H9 (cell line): ENCODE results near the gene FGF3. TPM values are rescaled to one million over a fixed set of nuclear protein-coding genes. Genes with fewer than 3 reads are reported as not detected.

Experiments
- DNase-seq: peaks from one replicate; pipeline ENCODE4 v3.0.0-alpha.2; 2017
- H2AFZ ChIP-seq: one replicate; pipeline ENCODE4 v1.6.1; 2013; ENCODE audit warnings: mild to moderate bottlenecking, low read length, control low read depth, moderate library complexity
- H2AK5ac ChIP-seq: 2 replicates; pipeline ENCODE4 v1.6.1; 2013; ENCODE audit warnings: low read length, control low read depth, mixed read lengths; ENCODE audit not compliant: insufficient read length
- H2BK120ac ChIP-seq: one replicate; pipeline ENCODE4 v1.6.1; 2013; ENCODE audit warnings: low read depth, mild to moderate bottlenecking, low read length, control low read depth, inconsistent platforms; ENCODE audit not compliant: poor library complexity, severe bottlenecking
- H2BK12ac ChIP-seq: 2 replicates; pipeline ENCODE4 v1.6.1; 2013; ENCODE audit warnings: low read length, control low read depth, mixed read lengths, low read depth; ENCODE audit not compliant: insufficient read length
- H2BK15ac ChIP-seq: 2 replicates; pipeline ENCODE4 v1.6.1; 2013; ENCODE audit warnings: low read depth, low read length, control low read depth
- H2BK20ac ChIP-seq: one replicate; pipeline ENCODE4 v1.6.1; 2013; ENCODE audit warnings: low read depth, mild to moderate bottlenecking, low read length, control low read depth, inconsistent platforms; ENCODE audit not compliant: poor library complexity, severe bottlenecking
- H2BK5ac ChIP-seq: 2 replicates; pipeline ENCODE4 v1.6.1; 2013; ENCODE audit warnings: low read length, control low read depth, mixed read lengths; ENCODE audit not compliant: insufficient read length
- H3K14ac ChIP-seq: 2 replicates; pipeline ENCODE4 v1.6.1; 2013; ENCODE audit warnings: low read length, control low read depth; ENCODE audit not compliant: insufficient read depth
- H3K18ac ChIP-seq: 2 replicates; pipeline ENCODE4 v1.6.1; 2013; ENCODE audit warnings: low read depth, mild to moderate bottlenecking, mixed read lengths, low read length, control low read depth; ENCODE audit not compliant: insufficient read length
- H3K23ac ChIP-seq: 2 replicates; pipeline ENCODE4 v1.6.1; 2013; ENCODE audit warnings: low read length, control low read depth, mixed read lengths, low read depth; ENCODE audit not compliant: insufficient read length
- H3K23me2 ChIP-seq: 2 replicates; pipeline ENCODE4 v1.6.1; 2013; ENCODE audit warnings: low read depth, mild to moderate bottlenecking, mixed read lengths, low read length, control low read depth; ENCODE audit not compliant: insufficient read length, poor library complexity, severe bottlenecking
- H3K27ac ChIP-seq: 2 replicates; pipeline ENCODE4 v1.5.1; 2013; ENCODE audit warnings: low read length, control low read depth, mixed read lengths, low read depth; ENCODE audit not compliant: insufficient read length
- H3K27me3 ChIP-seq: 2 replicates; pipeline ENCODE4 v1.6.1; 2013; ENCODE audit warnings: low read length, control low read depth, inconsistent platforms; ENCODE audit not compliant: insufficient read depth
- H3K4ac ChIP-seq: 2 replicates; pipeline ENCODE4 v1.6.1; 2013; ENCODE audit warnings: low read depth, mild to moderate bottlenecking, control low read depth, inconsistent platforms, low read length, moderate library complexity
- H3K4me1 ChIP-seq: 2 replicates; pipeline ENCODE4 v1.6.1; 2013; ENCODE audit warnings: low read length, control low read depth, inconsistent platforms; ENCODE audit not compliant: insufficient read depth
- H3K4me2 ChIP-seq: 2 replicates; pipeline ENCODE4 v1.6.1; 2013; ENCODE audit warnings: low read length, control low read depth, mixed read lengths; ENCODE audit not compliant: insufficient read length, insufficient read depth
- H3K56ac ChIP-seq: 2 replicates; pipeline ENCODE4 v1.6.1; 2013; ENCODE audit warnings: low read depth, mild to moderate bottlenecking, mixed read lengths, low read length, control low read depth; ENCODE audit not compliant: insufficient read length
- H3K79me1 ChIP-seq: 2 replicates; pipeline ENCODE4 v1.6.1; 2013; ENCODE audit warnings: low read depth, mild to moderate bottlenecking, moderate library complexity, low read length, control low read depth, inconsistent platforms; ENCODE audit not compliant: insufficient read depth, poor library complexity, severe bottlenecking
- H3K79me2 ChIP-seq: 2 replicates; pipeline ENCODE4 v1.6.1; 2013; ENCODE audit warnings: low read length, control low read depth, inconsistent platforms; ENCODE audit not compliant: insufficient read depth
- H3K9ac ChIP-seq: 2 replicates; pipeline ENCODE4 v1.6.1; 2013; ENCODE audit warnings: low read length, control low read depth, mixed read lengths; ENCODE audit not compliant: insufficient read length; ENCODE audit errors: extremely low read depth
- H3K9me3 ChIP-seq: one replicate; pipeline ENCODE4 v1.6.1; 2013; ENCODE audit warnings: low read depth, low read length, inconsistent platforms; ENCODE audit not compliant: control insufficient read depth
- H3T11ph ChIP-seq: one replicate; pipeline ENCODE4 v1.6.1; 2013; ENCODE audit warnings: mild to moderate bottlenecking, low read length, control low read depth, inconsistent platforms
- H4K20me1 ChIP-seq: one replicate; pipeline ENCODE4 v1.6.1; 2013; ENCODE audit not compliant: control insufficient read depth, insufficient read length, insufficient read depth
- H4K5ac ChIP-seq: 2 replicates; pipeline ENCODE4 v1.6.1; 2013; ENCODE audit warnings: low read depth, mild to moderate bottlenecking, mixed read lengths, low read length, control low read depth; ENCODE audit not compliant: insufficient read length
- H4K8ac ChIP-seq: replicated peaks from 2 replicates; pipeline ENCODE4 v1.6.1; 2013; ENCODE audit warnings: low read length, control low read depth, mixed read lengths, low read depth; ENCODE audit not compliant: insufficient read length
- H4K91ac ChIP-seq: 2 replicates; pipeline ENCODE4 v1.6.1; 2013; ENCODE audit warnings: low read depth, mild to moderate bottlenecking, moderate library complexity, mixed read lengths, low read length, control low read depth; ENCODE audit not compliant: insufficient read length
- H3K27ac Mint-ChIP-seq, 3 experiments: 2 replicates in 2 of 3; 3 replicates in 1 of 3; pipeline ENCODE4 v1.8.0; 2020 to 2021; ENCODE audit warnings: mixed read lengths in 3 of 3, mild to moderate bottlenecking in 1 of 3, moderate library complexity in 1 of 3
- H3K27me3 Mint-ChIP-seq: 2 replicates; pipeline ENCODE4 v1.8.0; 2021; ENCODE audit warnings: low read depth, mild to moderate bottlenecking, moderate library complexity, mixed read lengths
- H3K36me3 Mint-ChIP-seq, 3 experiments: 2 replicates in 2 of 3; 3 replicates in 1 of 3; pipeline ENCODE4 v1.8.0; 2020 to 2021; ENCODE audit warnings: low read depth in 3 of 3, mixed read lengths in 3 of 3; ENCODE audit not compliant: insufficient read depth in 1 of 3
- H3K4me1 Mint-ChIP-seq, 2 experiments: 2 replicates each; pipeline ENCODE4 v1.8.0; 2020; ENCODE audit warnings: mixed read lengths in 2 of 2
- H3K4me3 Mint-ChIP-seq, 2 experiments: 2 replicates in 1 of 2; 3 replicates in 1 of 2; pipeline ENCODE4 v1.8.0; 2020 to 2021; ENCODE audit warnings: mild to moderate bottlenecking in 2 of 2, mixed read lengths in 2 of 2, moderate library complexity in 1 of 2
- H3K9me3 Mint-ChIP-seq, 2 experiments: 2 replicates in 1 of 2; 3 replicates in 1 of 2; pipeline ENCODE4 v1.8.0; 2020; ENCODE audit warnings: mild to moderate bottlenecking in 2 of 2, mixed read lengths in 2 of 2, moderate library complexity in 1 of 2
- WGBS: extraction: QIAGEN DNeasy Blood & Tissue Kit; methylation state at CpG from one replicate; pipeline ENCODE4 v1.1.7; 2013; ENCODE audit warnings: missing lambda C conversion rate, low lambda C conversion rate, mixed read lengths; ENCODE audit not compliant: insufficient read length; ENCODE audit errors: extremely low coverage; 5-methylcytosine and 5-hydroxymethylcytosine counted together
- total RNA-seq: library from RNA; stranded (reverse); gene quantifications from 2 replicates; pipeline ENCODE4 v1.2.1, GENCODE V29; 2021
- TF ChIP-seq, protein P1 (sequence below): fragments of 200-600 bp; sonication (generic); conservative IDR thresholded peaks from 3 replicates; pipeline ENCODE4 v1.8.0; 2021; ENCODE audit warnings: antibody characterized with exemption, mild to moderate bottlenecking

FGF3 gene
- total RNA-seq, 1 experiment from 2014 or later: not detected

- no peak overlapping the region for H2BK15ac ChIP-seq
- no peak overlapping the region for H3K4me2 ChIP-seq
- H3K79me2 ChIP-seq: no peaks in the 10 kb centered on the region
- no peak for DNase-seq
- H3K56ac ChIP-seq: no peak overlapping the region
- no peak overlapping the region for H3K27ac ChIP-seq
- no peak overlapping the region for H3K18ac ChIP-seq
- no peak overlapping the region for H4K91ac ChIP-seq
- H4K20me1 ChIP-seq: no peaks in the 10 kb centered on the region
- H3T11ph ChIP-seq: no peak overlapping the region
- no peak overlapping the region for H3K27ac Mint-ChIP-seq
- H2BK5ac ChIP-seq: no peak overlapping the region
- no peaks in the 10 kb centered on the region for H3K23me2 ChIP-seq
- no peaks in the 10 kb centered on the region for H3K79me1 ChIP-seq
- peaks cover 5 to 8% of the 10 kb centered on the region in 2 experiments for H3K4me1 Mint-ChIP-seq
- H2BK20ac ChIP-seq: no peak overlapping the region
- no peaks in the 10 kb centered on the region for H3K27me3 ChIP-seq
- H2BK12ac ChIP-seq: no peak overlapping the region
- no peaks in the 10 kb centered on the region for H3K9me3 ChIP-seq
- peaks cover 2 to 7% (median 5%) of the 10 kb centered on the region in 3 experiments; a peak in 5 of 7 replicates for H3K36me3 Mint-ChIP-seq
- H3K4me1 ChIP-seq: no peaks in the 10 kb centered on the region
- H4K5ac ChIP-seq: no peak overlapping the region
- peaks cover 44% of the 10 kb centered on the region for H3K27me3 Mint-ChIP-seq
- H3K9ac ChIP-seq: no peak overlapping the region
- WGBS: no CpG with 5 or more reads among the region's 2 CpGs
- H2AK5ac ChIP-seq: no peak overlapping the region
- H3K23ac ChIP-seq: no peak overlapping the region
- no peak overlapping the region for H3K14ac ChIP-seq
- TF ChIP-seq, protein P1, sequence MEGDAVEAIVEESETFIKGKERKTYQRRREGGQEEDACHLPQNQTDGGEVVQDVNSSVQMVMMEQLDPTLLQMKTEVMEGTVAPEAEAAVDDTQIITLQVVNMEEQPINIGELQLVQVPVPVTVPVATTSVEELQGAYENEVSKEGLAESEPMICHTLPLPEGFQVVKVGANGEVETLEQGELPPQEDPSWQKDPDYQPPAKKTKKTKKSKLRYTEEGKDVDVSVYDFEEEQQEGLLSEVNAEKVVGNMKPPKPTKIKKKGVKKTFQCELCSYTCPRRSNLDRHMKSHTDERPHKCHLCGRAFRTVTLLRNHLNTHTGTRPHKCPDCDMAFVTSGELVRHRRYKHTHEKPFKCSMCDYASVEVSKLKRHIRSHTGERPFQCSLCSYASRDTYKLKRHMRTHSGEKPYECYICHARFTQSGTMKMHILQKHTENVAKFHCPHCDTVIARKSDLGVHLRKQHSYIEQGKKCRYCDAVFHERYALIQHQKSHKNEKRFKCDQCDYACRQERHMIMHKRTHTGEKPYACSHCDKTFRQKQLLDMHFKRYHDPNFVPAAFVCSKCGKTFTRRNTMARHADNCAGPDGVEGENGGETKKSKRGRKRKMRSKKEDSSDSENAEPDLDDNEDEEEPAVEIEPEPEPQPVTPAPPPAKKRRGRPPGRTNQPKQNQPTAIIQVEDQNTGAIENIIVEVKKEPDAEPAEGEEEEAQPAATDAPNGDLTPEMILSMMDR: no peak
- H2BK120ac ChIP-seq: no peak overlapping the region
- H3K4me3 Mint-ChIP-seq: no peak overlapping the region
- peaks cover 5 to 8% of the 10 kb centered on the region in 2 experiments for H3K9me3 Mint-ChIP-seq
- peak overlapping the region; percentile 10 for H2AFZ ChIP-seq
- H4K8ac ChIP-seq: no peak overlapping the region
- H3K4ac ChIP-seq: no peak overlapping the region
These were observed 32.8 kb upstream of the FGF3 start for GRCh38 chr11:69852056-69852455.
